ENCODE results near the gene PNMA8A. TPM values are rescaled to one million over a fixed set of nuclear protein-coding genes. Genes with fewer than 3 reads are reported as not detected.

PNMA8A gene
- total and polyA plus RNA-seq, 4 donors, result 85.6 to 105 (median 91.4) TPM

DNA sequence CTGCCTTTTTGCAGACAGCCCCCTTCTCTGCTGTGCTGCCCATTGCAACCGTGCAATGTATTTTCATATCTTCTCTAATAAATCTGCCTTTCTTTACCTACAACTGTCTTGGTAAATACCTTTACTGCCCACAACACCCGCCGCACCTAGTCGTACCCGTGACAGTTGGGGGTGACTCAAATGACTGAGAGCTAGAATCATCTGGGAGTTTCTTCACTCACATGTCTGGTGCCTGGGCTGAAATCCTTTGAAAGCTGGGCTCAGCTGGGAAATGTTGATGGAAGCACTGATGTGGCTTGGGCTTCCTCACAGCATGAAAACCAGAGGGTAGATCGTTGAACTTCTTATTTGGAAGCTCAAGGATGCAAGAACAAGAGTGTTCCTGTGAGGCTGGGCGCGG, 2.8 kb upstream of the PNMA8A start:
- H3K4me1 ChIP-seq (ENCODE audit: control insufficient read depth, insufficient read depth, low read length), result peaks cover 58% of the 10 kb centered on the region

DNA sequence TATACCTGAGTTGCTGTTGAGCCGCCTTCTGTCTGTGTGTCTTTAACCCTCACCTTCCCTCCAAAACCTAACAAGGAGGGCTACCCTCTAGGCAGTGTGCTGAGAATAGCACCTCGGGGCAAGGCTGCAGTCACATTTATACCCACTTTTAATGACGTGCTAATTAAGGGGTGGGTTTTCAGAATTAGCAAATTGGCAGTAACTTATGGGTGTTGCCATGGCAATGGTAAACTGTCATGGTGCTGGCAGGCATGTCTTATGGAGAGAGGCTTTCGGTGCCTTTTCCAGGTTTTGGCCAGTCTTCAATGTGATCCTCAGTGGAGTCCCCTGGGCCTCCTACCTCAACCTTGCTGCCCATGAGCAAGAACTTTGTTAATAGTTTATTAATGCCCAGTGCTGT, 1.2 kb upstream of the PNMA8A start:
- Histone ChIP-seq H3K27me3 (ENCODE audit: control insufficient read depth, insufficient read depth, low read length) (no peaks in the 10 kb centered on the region), H3K4me1 (ENCODE audit: control insufficient read depth, insufficient read depth, low read length) (peaks cover 44% of the 10 kb centered on the region), H3K9me3 (ENCODE audit: control insufficient read depth, insufficient read depth, low read length) (no peaks in the 10 kb centered on the region), H3K4me3 (ENCODE audit: low read depth, low read length) (no peak overlapping the region), H3K36me3 (ENCODE audit: control insufficient read depth, insufficient read depth, low read length) (peaks cover 19% of the 10 kb centered on the region), H3K27ac (ENCODE audit: low read depth, low read length) (no peak overlapping the region)
- peak in 1 of 6 donors; percentile 37 for DNase-seq (ENCODE audit: low read depth in 4 of 6, low spot score in 6 of 6)
- WGBS (ENCODE audit: insufficient coverage), result 50% methylated on average over 2 of the region's 4 CpGs

More for the DNA sequence above, 2.8 kb upstream of the PNMA8A start:
- DNase-seq (ENCODE audit: low read depth in 4 of 6, low spot score in 6 of 6), result no peak
- peaks cover 12% of the 10 kb centered on the region for H3K36me3 ChIP-seq (ENCODE audit: control insufficient read depth, insufficient read depth, low read length)
- H3K9me3 ChIP-seq (ENCODE audit: control insufficient read depth, insufficient read depth, low read length), result no peaks in the 10 kb centered on the region
- no peak overlapping the region for H3K4me3 ChIP-seq (ENCODE audit: low read depth, low read length)
- WGBS (ENCODE audit: insufficient coverage), result 89% methylated on average over 4 of the region's 8 CpGs
- H3K27ac ChIP-seq (ENCODE audit: low read depth, low read length), result no peak overlapping the region
- H3K27me3 ChIP-seq (ENCODE audit: control insufficient read depth, insufficient read depth, low read length), result no peaks in the 10 kb centered on the region

DNA sequence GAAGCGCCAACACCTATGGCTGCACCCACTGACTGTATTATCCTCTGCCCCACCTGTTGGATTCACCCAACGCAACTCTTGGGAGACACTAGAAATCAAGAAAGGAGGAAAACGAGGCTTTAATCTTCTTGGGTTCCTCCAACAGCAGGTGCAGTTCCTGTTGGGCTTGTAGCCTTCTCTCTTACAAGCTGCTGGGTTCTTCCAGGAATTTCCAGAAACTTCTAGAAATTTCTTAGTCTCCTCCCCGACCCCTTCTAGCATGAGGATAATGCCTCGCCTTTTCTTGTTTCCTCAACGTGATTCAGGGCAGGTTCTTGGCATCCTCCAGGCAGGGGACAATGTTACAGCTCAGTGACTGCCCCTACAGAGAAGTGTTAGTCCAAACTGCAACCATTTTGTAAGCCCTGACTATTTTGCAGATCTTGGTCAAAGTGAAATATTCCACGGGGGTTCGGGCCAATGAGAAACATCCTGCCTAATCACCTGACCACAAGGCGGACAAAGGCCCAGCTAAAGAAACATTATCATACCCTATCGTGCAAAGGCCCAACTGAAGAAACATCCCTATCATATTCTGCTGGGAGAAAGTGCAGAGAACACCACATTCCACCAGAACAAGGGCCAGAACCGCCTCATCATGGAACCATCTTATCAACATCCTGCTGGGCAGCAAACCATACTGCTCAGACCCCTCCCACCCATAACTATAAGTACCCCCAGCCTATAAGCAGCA, 614 bp upstream of the PNMA8A start:
- peak overlapping the region; percentile 45 for H3K4me3 ChIP-seq (ENCODE audit: low read depth, low read length)
- peaks cover 40% of the 10 kb centered on the region for H3K4me1 ChIP-seq (ENCODE audit: control insufficient read depth, insufficient read depth, low read length)
- DNase-seq (ENCODE audit: low read depth in 4 of 6, low spot score in 6 of 6), result no peak
- no peaks in the 10 kb centered on the region for H3K9me3 ChIP-seq (ENCODE audit: control insufficient read depth, insufficient read depth, low read length)
- no peaks in the 10 kb centered on the region for H3K27me3 ChIP-seq (ENCODE audit: control insufficient read depth, insufficient read depth, low read length)
- peak overlapping the region; percentile 69 for H3K27ac ChIP-seq (ENCODE audit: low read depth, low read length)
- peaks cover 23% of the 10 kb centered on the region for H3K36me3 ChIP-seq (ENCODE audit: control insufficient read depth, insufficient read depth, low read length)
- 37% methylated on average over 7 of the region's 11 CpGs for WGBS (ENCODE audit: insufficient coverage)

DNA sequence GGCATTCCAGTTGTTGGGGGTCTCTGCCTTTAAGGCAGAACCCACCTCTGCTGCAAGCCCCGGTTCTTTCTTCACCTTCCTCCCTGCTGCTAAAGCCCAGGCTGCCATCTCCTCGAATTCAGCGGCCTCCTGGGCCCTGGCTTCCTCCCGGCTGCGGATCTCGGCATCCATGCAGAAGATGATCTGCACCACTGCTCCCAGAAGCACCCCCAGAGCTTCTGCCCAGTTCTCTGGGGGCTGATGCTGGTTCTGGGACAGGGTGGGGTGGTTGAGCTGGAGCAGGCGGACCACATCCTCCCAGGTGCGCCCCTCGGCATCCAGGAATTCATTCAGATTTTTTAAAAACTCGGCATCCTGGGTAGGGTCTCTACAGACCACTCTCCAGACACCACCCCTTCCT, 987 bp downstream of the PNMA8A start:
- Histone ChIP-seq H3K4me3 (ENCODE audit: low read depth, low read length) (peak overlapping the region; percentile 45), H3K4me1 (ENCODE audit: control insufficient read depth, insufficient read depth, low read length) (peaks cover 40% of the 10 kb centered on the region), H3K9me3 (ENCODE audit: control insufficient read depth, insufficient read depth, low read length) (no peaks in the 10 kb centered on the region), H3K27me3 (ENCODE audit: control insufficient read depth, insufficient read depth, low read length) (no peaks in the 10 kb centered on the region), H3K27ac (ENCODE audit: low read depth, low read length) (peak overlapping the region; percentile 69), H3K36me3 (ENCODE audit: control insufficient read depth, insufficient read depth, low read length) (peaks cover 29% of the 10 kb centered on the region)
- WGBS (ENCODE audit: insufficient coverage), result 75% methylated on average over 6 of the region's 10 CpGs
- DNase-seq (ENCODE audit: low read depth in 4 of 6, low spot score in 6 of 6), result no peak

DNA sequence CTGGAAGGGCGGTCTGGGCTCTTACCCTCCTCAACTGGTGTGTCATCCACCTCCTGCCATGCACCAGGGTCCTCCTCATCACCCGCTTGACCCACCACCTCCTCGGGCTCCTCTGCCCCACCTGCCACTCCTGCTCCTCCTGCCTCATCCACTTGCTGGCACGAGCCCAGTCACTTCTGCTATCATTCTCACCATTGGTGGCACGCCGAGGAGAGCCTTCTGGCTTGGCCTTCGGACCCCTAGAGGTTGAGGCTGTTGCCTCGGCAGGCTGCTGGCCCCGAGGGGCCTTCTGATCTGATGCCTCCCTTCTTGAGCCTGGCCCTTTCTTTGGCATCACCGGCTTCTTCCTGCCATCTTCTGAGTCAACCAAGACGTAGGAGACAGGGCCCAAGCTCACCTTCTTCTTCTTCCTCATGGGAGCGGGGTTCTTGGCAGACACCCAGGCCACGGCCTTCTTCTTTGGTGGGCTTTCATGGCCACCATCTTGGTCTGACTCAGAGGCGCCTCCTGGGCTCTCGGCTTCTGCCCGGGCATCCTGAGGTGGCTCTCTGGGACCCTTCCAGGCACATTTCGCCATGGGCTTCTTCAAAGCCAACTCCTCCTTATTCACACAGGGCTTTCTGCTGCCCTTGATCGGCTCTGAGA, 1.7 kb downstream of the PNMA8A start:
- peaks cover 36% of the 10 kb centered on the region for H3K36me3 ChIP-seq (ENCODE audit: control insufficient read depth, insufficient read depth, low read length)
- H3K4me1 ChIP-seq (ENCODE audit: control insufficient read depth, insufficient read depth, low read length), result peaks cover 40% of the 10 kb centered on the region
- no peak overlapping the region for H3K4me3 ChIP-seq (ENCODE audit: low read depth, low read length)
- H3K27ac ChIP-seq (ENCODE audit: low read depth, low read length), result no peak overlapping the region
- H3K27me3 ChIP-seq (ENCODE audit: control insufficient read depth, insufficient read depth, low read length), result no peaks in the 10 kb centered on the region
- no peak for DNase-seq (ENCODE audit: low read depth in 4 of 6, low spot score in 6 of 6)
- H3K9me3 ChIP-seq (ENCODE audit: control insufficient read depth, insufficient read depth, low read length), result no peaks in the 10 kb centered on the region
- 96% methylated on average over 16 of the region's 18 CpGs for WGBS (ENCODE audit: insufficient coverage)

DNA sequence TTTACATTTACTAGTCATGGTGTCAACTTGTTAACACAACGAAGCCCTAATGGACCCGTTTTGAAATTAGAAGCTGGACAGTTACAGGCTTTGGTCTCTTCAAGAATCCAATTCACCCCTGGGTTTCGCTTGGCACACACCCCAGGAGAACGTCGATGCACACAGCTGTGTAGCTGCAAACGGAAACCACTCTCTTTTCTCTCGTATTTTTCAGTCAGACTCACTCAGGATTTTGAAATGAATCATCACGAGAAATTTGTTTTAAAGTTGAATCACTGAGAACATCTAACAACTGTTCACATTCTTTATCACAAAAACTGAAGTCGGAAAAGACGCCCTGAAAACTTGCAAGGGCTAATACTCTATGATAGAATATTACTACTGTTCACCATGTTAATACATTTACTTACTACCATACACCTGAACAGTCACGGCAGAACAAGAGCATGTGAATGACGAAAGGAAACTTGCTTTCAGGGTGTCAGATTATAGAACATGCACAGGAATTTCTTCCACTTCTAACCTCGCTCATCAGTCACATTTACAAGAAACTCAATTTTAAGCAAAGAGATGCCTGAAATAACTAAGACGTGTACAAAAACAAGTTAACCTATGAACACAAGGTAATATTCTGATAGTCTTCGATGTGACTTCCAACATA, 4.7 kb downstream of the PNMA8A start:
- Histone ChIP-seq H3K9me3 (ENCODE audit: control insufficient read depth, insufficient read depth, low read length) (no peaks in the 10 kb centered on the region), H3K36me3 (ENCODE audit: control insufficient read depth, insufficient read depth, low read length) (peaks cover 45% of the 10 kb centered on the region), H3K27me3 (ENCODE audit: control insufficient read depth, insufficient read depth, low read length) (no peaks in the 10 kb centered on the region), H3K4me1 (ENCODE audit: control insufficient read depth, insufficient read depth, low read length) (peaks cover 22% of the 10 kb centered on the region), H3K27ac (ENCODE audit: low read depth, low read length) (peak overlapping the region; percentile 0), H3K4me3 (ENCODE audit: low read depth, low read length) (no peak overlapping the region)
- peak in 1 of 6 donors; percentile 26 for DNase-seq (ENCODE audit: low read depth in 4 of 6, low spot score in 6 of 6)
- 68% methylated on average over 7 of the region's 15 CpGs for WGBS (ENCODE audit: insufficient coverage)

DNA sequence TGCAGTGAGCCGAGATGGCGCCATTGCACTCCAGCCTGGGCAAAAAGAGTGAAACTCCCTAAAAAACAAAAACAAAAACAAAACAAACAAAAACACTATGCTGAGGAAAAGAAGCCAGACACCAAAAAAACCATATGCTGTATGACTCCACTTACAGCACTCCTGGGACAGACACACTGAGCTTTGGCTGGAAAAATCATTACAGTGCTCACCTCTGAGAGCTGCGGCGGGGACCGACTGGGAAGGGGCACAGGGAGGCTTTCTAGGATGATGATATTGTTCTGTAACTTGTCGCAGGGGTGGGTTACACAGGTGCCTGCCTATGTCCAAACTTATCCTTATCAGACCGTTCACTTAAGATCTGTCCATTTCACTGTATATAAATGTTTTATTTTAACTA, 7.8 kb downstream of the PNMA8A start:
- Histone ChIP-seq H3K9me3 (ENCODE audit: control insufficient read depth, insufficient read depth, low read length) (no peaks in the 10 kb centered on the region), H3K4me3 (ENCODE audit: low read depth, low read length) (no peak overlapping the region), H3K27ac (ENCODE audit: low read depth, low read length) (no peak overlapping the region), H3K36me3 (ENCODE audit: control insufficient read depth, insufficient read depth, low read length) (peaks cover 41% of the 10 kb centered on the region), H3K27me3 (ENCODE audit: control insufficient read depth, insufficient read depth, low read length) (no peaks in the 10 kb centered on the region), H3K4me1 (ENCODE audit: control insufficient read depth, insufficient read depth, low read length) (no peaks in the 10 kb centered on the region)
- DNase-seq (ENCODE audit: low read depth in 4 of 6, low spot score in 6 of 6), result no peak
- WGBS (ENCODE audit: insufficient coverage), result no CpG with 5 or more reads among the region's 7 CpGs

DNA sequence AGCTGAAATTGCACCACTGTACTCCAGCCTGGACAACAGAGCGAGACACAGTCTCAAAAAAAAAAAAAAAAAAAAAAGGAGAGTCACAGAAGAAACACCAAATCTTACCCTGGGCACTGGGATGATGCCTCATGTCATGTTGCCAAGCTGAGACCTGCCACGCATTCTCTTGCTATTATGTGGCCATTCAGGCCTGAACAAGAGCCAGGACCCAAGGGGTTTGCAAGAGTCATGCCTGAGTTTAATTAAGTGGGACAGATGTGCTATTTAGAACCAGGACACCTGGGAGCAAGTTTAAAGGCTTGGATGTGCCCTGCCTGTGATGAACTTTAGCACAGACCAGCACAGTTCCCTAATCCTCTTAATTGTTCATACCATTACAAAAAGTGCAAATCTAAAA, 9.8 kb downstream of the PNMA8A start:
- H3K27me3 ChIP-seq (ENCODE audit: control insufficient read depth, insufficient read depth, low read length), result no peaks in the 10 kb centered on the region
- H3K36me3 ChIP-seq (ENCODE audit: control insufficient read depth, insufficient read depth, low read length), result peaks cover 32% of the 10 kb centered on the region
- H3K9me3 ChIP-seq (ENCODE audit: control insufficient read depth, insufficient read depth, low read length), result no peaks in the 10 kb centered on the region
- no peak overlapping the region for H3K27ac ChIP-seq (ENCODE audit: low read depth, low read length)
- WGBS (ENCODE audit: insufficient coverage), result 57% methylated on average over 1 of the region's 2 CpGs
- H3K4me1 ChIP-seq (ENCODE audit: control insufficient read depth, insufficient read depth, low read length), result no peaks in the 10 kb centered on the region
- no peak for DNase-seq (ENCODE audit: low read depth in 4 of 6, low spot score in 6 of 6)
- H3K4me3 ChIP-seq (ENCODE audit: low read depth, low read length), result no peak overlapping the region

DNA sequence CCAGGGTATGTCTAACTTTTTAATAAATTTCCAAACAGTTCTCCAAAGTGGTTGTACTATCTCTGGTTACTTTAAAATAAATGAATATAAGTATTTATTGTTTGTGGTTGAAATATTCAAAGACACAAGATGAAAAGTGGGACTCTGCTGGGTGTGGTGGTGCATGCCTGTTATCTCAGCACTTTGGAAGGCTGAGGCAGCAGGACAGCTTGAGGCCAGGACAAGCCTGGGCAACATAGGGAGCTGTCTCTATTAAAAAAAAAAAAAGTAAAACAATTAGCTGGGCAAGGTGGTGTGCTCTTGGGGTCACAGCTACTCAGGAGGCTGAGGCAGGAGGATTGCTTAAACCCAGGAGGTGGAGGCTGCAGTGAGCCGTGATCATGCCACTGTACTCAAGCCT, 10.4 kb downstream of the PNMA8A start:
- 100% methylated on average over 1 of the region's 1 CpG for WGBS (ENCODE audit: insufficient coverage)

More for the DNA sequence above, 10.4 kb downstream of the PNMA8A start:
- H3K27me3 ChIP-seq (ENCODE audit: control insufficient read depth, insufficient read depth, low read length), result no peaks in the 10 kb centered on the region
- H3K27ac ChIP-seq (ENCODE audit: low read depth, low read length), result no peak overlapping the region
- no peak overlapping the region for H3K4me3 ChIP-seq (ENCODE audit: low read depth, low read length)
- no peaks in the 10 kb centered on the region for H3K9me3 ChIP-seq (ENCODE audit: control insufficient read depth, insufficient read depth, low read length)
- no peak for DNase-seq (ENCODE audit: low read depth in 4 of 6, low spot score in 6 of 6)
- H3K36me3 ChIP-seq (ENCODE audit: control insufficient read depth, insufficient read depth, low read length), result peaks cover 30% of the 10 kb centered on the region
- H3K4me1 ChIP-seq (ENCODE audit: control insufficient read depth, insufficient read depth, low read length), result no peaks in the 10 kb centered on the region
